ENCODE measurements around the gene CFAP77. TPM values are rescaled to one million over a fixed set of nuclear protein-coding genes. Genes with fewer than 3 reads are reported as not detected.

Gene CFAP77
- polyA plus RNA-seq, 1 of the 3 experiments (the other 2 are of a cell fraction) = 1.1 TPM

- TF ChIP-seq, protein P1, sequence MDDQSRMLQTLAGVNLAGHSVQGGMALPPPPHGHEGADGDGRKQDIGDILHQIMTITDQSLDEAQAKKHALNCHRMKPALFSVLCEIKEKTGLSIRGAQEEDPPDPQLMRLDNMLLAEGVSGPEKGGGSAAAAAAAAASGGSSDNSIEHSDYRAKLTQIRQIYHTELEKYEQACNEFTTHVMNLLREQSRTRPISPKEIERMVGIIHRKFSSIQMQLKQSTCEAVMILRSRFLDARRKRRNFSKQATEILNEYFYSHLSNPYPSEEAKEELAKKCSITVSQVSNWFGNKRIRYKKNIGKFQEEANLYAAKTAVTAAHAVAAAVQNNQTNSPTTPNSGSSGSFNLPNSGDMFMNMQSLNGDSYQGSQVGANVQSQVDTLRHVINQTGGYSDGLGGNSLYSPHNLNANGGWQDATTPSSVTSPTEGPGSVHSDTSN (IDR thresholded peaks at IDR 0.05) = no peak
- TF ChIP-seq EZH2phosphoT487 (IDR thresholded peaks at IDR 0.05; ENCODE audit: borderline replicate concordance, low read depth) = no peak
- no peak for TF ChIP-seq FOXM1 (IDR thresholded peaks at IDR 0.05; ENCODE audit: low read depth)
- TF ChIP-seq RAD21 (IDR thresholded peaks at IDR 0.05; ENCODE audit: low read length) = no peak
These were observed 139.0 kb downstream of the CFAP77 start (continued) for GRCh38 chr9:132548751-132549640.

GRCh38 chr9:132551556-132551955 lies 141.5 kb downstream of the CFAP77 start:
- no peaks in the 10 kb centered on the region; the same call in 1 of the 2 replicates for H3K27me3 ChIP-seq (ENCODE audit: insufficient read depth)
- ChIA-PET CTCF (interaction anchor here (0.6 to 3.3 kb wide), 3 partner anchors 23 to 635 kb away, joined by 3 to 13 read pairs (median 4); no protein-coding TSS in a partner anchor), POLR2A (no interaction called here)
- no peak overlapping the region for H3K4me2 ChIP-seq
- H3K4me3 ChIP-seq (ENCODE audit: low read depth in 2 of 2, low read length in 1 of 2) = no peak overlapping the region
- peaks cover 0 to 23% of the 10 kb centered on the region in 2 experiments; a peak in 1 of 4 replicates for H3K4me1 ChIP-seq (ENCODE audit: control insufficient read depth in 1 of 2, insufficient read depth in 2 of 2, low read depth in 1 of 2, low read length in 1 of 2)
- 77% methylated on average over 13 of the region's 13 CpGs for WGBS (ENCODE audit: low lambda C conversion rate)
- no peak overlapping the region for H3K27ac ChIP-seq (ENCODE audit: low read depth in 2 of 2, low read length in 1 of 2)
- no peak for DNase-seq
- no peaks in the 10 kb centered on the region for H3K9me3 ChIP-seq
- H3K79me2 ChIP-seq (ENCODE audit: insufficient read depth) = no peaks in the 10 kb centered on the region
- no peaks in the 10 kb centered on the region for H3K36me3 ChIP-seq (replicated peaks in 1 of 2; ENCODE audit: control insufficient read depth in 1 of 2, insufficient read depth in 2 of 2, low read length in 1 of 2)
- no peaks in the 10 kb centered on the region for H3K9me2 ChIP-seq
- no peaks in the 10 kb centered on the region for H3F3A ChIP-seq (replicated peaks; ENCODE audit: insufficient read depth)
- H4K20me1 ChIP-seq (ENCODE audit: insufficient read depth) = no peaks in the 10 kb centered on the region
- H2AFZ ChIP-seq (ENCODE audit: low read depth) = no peak overlapping the region
- H3K9ac ChIP-seq = no peak overlapping the region
- TF ChIP-seq, protein P2, sequence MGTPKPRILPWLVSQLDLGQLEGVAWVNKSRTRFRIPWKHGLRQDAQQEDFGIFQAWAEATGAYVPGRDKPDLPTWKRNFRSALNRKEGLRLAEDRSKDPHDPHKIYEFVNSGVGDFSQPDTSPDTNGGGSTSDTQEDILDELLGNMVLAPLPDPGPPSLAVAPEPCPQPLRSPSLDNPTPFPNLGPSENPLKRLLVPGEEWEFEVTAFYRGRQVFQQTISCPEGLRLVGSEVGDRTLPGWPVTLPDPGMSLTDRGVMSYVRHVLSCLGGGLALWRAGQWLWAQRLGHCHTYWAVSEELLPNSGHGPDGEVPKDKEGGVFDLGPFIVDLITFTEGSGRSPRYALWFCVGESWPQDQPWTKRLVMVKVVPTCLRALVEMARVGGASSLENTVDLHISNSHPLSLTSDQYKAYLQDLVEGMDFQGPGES (IDR thresholded peaks at IDR 0.05; ENCODE audit: low read depth, low read length) = no peak
- TF ChIP-seq FOXM1 (IDR thresholded peaks at IDR 0.05; ENCODE audit: low read depth) = no peak
- TF ChIP-seq EZH2phosphoT487 (IDR thresholded peaks at IDR 0.05; ENCODE audit: borderline replicate concordance, low read depth) = no peak
- TF ChIP-seq SMC3 (IDR thresholded peaks at IDR 0.05; ENCODE audit: low read depth, low read length) = no peak

GRCh38 chr9:132552041-132552440 lies 142.0 kb downstream of the CFAP77 start:
- ChIA-PET CTCF (interaction anchor here (0.6 to 3.3 kb wide), 4 partner anchors 18 to 634 kb away, joined by 3 to 13 read pairs (median 4); no protein-coding TSS in a partner anchor), POLR2A (no interaction called here)
- Histone ChIP-seq H3K79me2 (ENCODE audit: insufficient read depth) (no peaks in the 10 kb centered on the region), H3K27me3 (ENCODE audit: insufficient read depth) (no peaks in the 10 kb centered on the region; the same call in 1 of the 2 replicates), H3K27ac (ENCODE audit: low read depth in 2 of 2, low read length in 1 of 2) (no peak overlapping the region; a peak in 1 of 4 replicates), H3K9me3 (no peaks in the 10 kb centered on the region), H3K4me1 (ENCODE audit: control insufficient read depth in 1 of 2, insufficient read depth in 2 of 2, low read depth in 1 of 2, low read length in 1 of 2) (peaks cover 0 to 18% of the 10 kb centered on the region in 2 experiments; a peak in 1 of 4 replicates), H3K9ac (no peak overlapping the region), H4K20me1 (ENCODE audit: insufficient read depth) (no peaks in the 10 kb centered on the region), H3K4me2 (no peak overlapping the region), H3K9me2 (no peaks in the 10 kb centered on the region), H2AFZ (ENCODE audit: low read depth) (no peak overlapping the region), H3K4me3 (ENCODE audit: low read depth in 2 of 2, low read length in 1 of 2) (no peak overlapping the region), H3F3A (replicated peaks; ENCODE audit: insufficient read depth) (no peaks in the 10 kb centered on the region), H3K36me3 (replicated peaks in 1 of 2; ENCODE audit: control insufficient read depth in 1 of 2, insufficient read depth in 2 of 2, low read length in 1 of 2) (no peaks in the 10 kb centered on the region)
- no peak for DNase-seq
- 76% methylated on average over 12 of the region's 12 CpGs for WGBS (ENCODE audit: low lambda C conversion rate)
- TF ChIP-seq YY1 (IDR thresholded peaks at IDR 0.05; ENCODE audit: low read depth) (no peak), EP300 (IDR thresholded peaks at IDR 0.05; ENCODE audit: borderline replicate concordance in 1 of 2, low read depth in 1 of 2, low read length in 1 of 2) (no peak), NFIC (IDR thresholded peaks at IDR 0.05; ENCODE audit: borderline replicate concordance) (no peak), ZBTB33 (IDR thresholded peaks at IDR 0.05; ENCODE audit: borderline replicate concordance, low read depth) (no peak), FOXJ3 (CRISPR knock-in tag; IDR thresholded peaks at IDR 0.05) (no peak), SMC3 (IDR thresholded peaks at IDR 0.05; ENCODE audit: low read depth, low read length) (no peak), MEF2A (IDR thresholded peaks at IDR 0.05; ENCODE audit: borderline replicate concordance, low read depth) (no peak), MXI1 (IDR thresholded peaks at IDR 0.05; ENCODE audit: low read depth, low read length) (no peak), GABPA (IDR thresholded peaks at IDR 0.05; ENCODE audit: low read depth) (no peak), RCOR1 (IDR thresholded peaks at IDR 0.05; ENCODE audit: low read length) (no peak), MAX (IDR thresholded peaks at IDR 0.05; ENCODE audit: low read depth) (no peak)
- TF ChIP-seq, protein P2 (IDR thresholded peaks at IDR 0.05; ENCODE audit: low read depth, low read length) = no peak
